HPDE6-E6E7 (cell line): Measurements from ENCODE around the gene NBPF9.
"Not testable (repeated sequence)": the region's sequence is repeated elsewhere in the genome, so short reads cannot be mapped to it uniquely, and the experiment has no call there.

Experiments
- DNase-seq: peaks from one replicate; pipeline ENCODE4 v3.0.0; 2011; ENCODE audit warnings: missing footprints; ENCODE audit errors: extremely low spot score

Gene NBPF9, protein sequence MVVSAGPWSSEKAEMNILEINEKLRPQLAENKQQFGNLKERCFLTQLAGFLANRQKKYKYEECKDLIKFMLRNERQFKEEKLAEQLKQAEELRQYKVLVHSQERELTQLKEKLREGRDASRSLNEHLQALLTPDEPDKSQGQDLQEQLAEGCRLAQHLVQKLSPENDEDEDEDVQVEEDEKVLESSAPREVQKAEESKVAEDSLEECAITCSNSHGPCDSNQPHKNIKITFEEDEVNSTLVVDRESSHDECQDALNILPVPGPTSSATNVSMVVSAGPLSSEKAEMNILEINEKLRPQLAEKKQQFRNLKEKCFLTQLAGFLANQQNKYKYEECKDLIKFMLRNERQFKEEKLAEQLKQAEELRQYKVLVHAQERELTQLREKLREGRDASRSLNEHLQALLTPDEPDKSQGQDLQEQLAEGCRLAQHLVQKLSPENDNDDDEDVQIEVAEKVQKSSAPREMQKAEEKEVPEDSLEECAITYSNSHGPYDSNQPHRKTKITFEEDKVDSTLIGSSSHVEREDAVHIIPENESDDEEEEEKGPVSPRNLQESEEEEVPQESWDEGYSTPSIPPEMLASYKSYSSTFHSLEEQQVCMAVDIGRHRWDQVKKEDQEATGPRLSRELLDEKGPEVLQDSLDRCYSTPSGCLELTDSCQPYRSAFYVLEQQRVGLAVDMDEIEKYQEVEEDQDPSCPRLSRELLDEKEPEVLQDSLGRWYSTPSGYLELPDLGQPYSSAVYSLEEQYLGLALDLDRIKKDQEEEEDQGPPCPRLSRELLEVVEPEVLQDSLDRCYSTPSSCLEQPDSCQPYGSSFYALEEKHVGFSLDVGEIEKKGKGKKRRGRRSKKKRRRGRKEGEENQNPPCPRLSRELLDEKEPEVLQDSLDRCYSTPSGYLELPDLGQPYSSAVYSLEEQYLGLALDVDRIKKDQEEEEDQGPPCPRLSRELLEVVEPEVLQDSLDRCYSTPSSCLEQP (N-terminal part only)

DNA sequence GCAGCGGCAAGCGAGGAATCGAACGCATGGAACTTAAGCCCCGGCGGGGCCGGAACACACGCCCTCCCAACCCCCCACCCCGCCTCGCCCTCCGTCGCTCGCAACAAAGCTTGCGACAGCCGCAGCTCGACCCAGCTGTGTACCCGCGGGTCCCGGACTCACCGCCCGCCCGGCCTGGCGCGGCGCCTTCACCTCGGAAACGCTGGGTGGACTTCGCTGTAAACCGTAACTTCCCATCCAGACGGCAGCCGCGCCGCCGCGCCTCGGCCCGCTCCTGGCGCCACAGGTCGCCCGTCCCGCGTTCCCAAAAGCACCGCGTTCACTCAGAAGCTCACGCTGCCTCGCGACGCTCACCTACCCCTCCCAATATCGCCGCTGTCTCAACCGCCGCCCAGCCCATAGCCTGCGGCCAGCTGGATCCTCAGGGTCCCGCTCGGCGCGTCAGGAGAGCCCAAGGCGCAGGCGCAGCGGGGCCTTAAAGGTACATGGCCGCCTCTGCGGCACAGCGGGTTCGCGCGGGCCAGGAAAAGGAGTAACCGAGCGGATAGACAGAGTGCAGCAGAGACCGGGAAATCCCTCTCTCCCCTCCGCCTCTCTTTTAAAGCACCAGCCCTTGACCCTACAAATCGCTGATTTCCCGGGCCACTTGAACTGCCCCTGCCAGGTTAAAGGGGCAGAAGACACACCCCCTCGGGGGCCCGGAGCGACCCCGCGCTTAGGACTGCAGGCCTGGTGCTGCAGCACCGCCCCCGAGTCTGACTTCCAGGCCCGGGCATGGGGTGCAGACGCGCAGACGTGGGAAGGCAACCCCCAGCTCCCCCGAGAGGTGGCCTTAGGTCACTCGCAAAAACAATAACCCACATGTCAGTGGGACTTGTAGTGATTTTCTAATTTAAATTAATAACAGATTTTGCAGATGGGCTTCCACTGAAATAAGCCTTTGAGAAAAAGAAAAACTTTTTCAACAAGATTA lies at the start of gene NBPF9:
Gene NBPF9 (minus strand): TSS at position 443 of the 973 bp plus-strand sequence. CDS start 21,412 bp downstream, outside the sequence.
- not testable (repeated sequence) for DNase-seq

DNA sequence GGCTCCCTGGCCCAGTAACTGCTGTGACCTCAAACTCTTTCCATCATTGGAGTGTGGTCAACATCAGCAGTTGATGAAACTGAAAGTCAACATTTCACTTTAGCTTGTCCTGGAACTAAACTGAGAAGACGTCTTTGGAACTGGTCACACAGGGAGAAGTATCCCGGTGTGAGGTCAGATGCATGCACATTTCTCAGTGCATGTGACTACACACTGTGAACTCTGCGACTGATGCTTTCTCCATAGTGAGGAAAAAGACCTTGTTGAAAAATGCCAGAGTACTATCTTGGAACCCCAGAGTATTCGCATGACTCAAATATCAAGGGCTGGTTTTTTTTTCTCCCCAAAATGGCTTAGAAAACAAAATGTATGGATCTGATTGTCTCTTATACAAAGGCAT lies 46.6 kb upstream of the NBPF9 start:
- DNase-seq = not testable (repeated sequence)

DNA sequence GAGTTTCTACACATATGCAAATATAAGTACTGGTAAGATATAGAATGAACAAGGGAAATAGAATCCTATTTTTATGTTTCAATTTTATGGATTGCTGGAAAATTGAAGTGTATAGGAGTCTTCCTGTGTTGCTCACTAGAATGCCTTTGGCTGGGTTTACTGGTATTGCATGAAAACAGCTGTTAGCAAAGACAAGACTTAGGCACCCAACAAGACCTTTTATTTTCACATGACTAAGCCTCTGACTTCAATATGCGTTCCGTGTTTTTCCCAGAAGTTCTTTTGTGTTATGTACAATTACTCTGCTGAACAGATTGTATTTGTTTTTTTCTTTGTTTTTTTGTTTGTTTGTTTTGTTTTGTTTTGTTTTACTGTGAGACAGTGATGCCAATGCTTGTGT lies 34.2 kb upstream of the NBPF9 start:
- not testable (repeated sequence) for DNase-seq

DNA sequence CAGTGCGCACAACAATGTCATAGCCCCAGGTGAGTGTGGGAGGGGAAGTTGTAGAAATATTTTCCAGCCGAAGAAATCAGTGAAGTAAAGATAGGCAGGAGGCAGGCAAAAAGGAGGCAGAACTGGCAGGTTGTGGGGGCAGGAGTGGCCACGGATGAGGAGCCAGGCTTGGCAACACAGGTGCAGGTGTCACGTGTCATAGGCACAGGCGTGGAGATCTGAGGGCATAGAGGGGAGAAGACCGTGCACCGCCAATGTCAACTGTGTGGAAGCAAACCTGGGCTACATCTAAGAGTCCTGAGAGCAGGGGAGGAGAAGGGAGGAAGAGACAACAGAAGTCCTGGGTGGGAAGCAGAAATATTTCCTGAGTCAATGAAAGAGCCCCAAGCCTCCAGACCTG lies 27.6 kb upstream of the NBPF9 start:
- DNase-seq = not testable (repeated sequence)

DNA sequence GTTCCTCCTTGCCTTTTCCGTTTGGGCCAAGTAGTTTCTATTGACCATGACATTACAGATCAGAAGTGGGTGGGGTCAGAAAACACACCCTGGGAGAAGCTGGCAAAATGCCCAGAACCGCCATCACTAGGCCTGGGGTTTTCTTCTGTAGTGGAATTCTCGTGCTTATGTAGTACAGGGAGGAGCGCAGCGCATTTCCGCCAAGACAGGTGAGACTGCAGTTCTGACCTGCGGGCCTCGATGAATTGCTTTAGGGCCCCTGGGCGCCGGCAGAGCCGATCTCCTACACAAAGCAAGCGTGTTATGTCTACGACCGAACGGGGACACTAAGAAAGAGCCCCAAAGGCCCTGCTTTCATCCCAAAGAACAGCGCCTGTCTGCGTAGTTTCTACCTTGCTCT lies 25.9 kb upstream of the NBPF9 start:
- DNase-seq = not testable (repeated sequence)

DNA sequence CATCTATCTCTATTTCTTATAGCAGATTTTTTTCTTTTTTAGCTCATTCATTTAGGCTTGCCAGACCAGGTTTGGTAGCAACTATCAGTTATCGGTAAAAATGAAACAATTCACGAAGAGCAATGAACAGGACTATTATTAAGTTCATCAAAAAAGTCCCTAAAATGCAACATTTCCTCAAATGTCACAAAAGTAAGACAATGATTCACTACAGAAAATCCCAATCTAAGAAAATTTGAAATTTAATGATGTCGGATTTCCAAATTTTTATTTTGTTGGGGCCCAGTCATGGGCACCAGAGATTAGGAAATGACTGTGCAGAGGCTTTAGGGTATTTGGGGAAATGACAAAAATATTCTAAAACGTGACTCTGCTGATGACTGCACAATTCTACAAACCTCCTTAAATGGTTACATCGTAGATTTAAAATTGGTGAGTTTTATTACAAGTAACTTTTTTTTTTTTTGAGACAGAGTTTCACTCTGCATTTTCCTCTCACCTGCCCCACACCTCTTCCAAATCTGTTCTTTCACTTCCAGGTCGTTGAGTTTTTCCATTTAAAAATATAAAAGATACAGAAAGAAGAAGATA lies 23.3 kb upstream of the NBPF9 start:
- DNase-seq = not testable (repeated sequence)

DNA sequence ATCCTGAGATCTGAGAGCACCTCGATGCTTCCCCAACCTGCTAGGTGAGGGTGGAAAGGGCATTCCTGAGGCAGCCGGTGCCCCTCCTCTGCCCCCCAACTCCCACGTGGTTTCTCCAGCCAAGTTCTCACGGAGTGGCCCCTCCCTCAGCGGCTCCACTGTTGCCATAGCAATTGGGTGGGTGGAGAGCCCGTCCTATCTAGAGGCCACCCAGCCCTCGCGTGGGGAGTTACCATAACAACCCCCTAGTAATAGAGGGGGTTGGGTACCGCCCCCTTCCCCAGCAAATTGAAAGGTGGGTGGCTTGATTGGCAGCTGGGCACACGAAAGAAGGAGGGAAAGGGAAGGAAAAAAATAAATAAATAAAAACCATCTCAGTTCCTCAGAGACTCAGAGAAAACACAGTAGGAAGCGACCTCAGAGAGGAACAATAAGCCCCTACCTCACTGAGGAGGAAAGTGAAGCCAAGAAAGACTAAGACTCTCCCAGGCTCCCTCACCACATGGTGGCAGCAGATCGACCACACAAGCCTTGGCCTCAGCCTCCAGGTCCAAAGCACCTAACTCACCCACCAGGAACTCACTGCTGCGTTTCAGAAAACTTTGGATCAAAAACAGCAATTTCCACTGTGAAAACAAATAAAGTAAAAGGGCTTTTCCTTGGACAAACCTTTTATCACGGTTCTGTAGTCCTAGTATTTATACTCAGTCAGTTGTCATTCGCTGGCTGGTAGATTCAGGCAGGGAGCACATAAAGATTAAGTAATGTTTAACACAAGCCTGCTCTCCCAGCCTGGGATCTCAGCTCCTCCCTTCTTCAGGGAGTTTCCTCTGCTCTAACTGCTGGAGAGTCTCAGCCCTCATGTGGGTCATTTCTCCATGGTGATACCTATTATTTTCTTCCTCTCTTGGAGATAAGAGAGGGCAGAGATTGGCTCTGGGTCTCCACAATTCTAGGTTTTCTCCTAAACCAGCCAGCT lies 20.9 kb upstream of the NBPF9 start:
- DNase-seq = not testable (repeated sequence)

DNA sequence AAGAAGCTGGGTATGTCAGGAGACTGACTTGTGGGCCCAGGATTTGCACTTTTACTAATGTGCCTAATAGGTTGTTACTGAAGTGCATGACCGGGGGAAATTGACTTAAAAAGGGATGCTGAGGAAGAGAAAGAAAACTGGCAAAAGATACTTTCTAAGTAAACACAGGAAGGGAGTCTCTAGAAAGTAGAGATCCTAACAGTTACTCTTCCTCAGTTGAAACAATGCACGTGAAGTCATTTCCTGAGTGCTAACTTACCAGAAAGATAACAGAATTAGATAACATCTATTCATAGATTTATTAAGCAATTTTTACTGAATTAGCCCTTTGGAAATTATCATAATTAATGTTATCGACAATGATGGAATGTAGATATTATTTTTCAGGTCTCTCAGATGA lies 9.5 kb upstream of the NBPF9 start:
- not testable (repeated sequence) for DNase-seq

DNA sequence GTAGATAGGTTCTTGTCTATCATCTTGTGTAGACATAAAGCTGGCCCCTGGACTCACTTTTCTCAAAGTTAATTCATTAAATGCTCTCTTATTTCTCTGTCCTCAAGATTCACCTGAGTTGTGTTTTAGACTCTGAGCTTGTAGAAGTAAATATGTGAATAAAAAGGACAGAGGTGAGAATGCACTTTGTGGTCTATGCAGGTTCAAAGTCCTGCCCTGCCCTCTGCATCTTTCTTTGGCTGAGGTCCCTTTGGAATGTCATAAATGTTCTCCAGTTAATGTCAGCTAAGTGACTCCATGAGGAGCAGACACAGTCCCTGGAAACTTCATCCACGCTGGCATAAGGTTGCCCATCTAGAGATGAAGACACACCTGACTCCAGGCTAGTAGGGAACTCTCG lies 7.0 kb upstream of the NBPF9 start:
- not testable (repeated sequence) for DNase-seq

DNA sequence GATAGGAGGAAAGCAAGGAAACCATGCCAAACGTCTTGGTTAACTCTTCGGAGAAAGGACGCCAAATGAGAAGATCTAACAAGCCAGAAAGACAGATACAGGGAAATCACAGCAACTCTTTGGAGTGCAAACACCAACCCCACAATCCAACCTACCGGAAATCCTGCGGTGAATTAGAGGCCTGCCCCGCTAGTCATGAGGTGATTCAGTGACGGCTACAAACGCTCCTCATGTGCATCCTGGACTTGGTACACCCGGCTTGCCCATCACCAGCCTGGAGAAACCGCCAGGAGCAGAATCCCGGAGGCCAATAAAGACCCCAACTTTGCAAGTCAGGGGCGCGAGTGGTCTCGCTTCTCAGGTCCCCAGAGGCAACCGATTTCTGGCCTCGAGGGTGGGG lies 777 bp downstream of the NBPF9 start:
- not testable (repeated sequence) for DNase-seq

DNA sequence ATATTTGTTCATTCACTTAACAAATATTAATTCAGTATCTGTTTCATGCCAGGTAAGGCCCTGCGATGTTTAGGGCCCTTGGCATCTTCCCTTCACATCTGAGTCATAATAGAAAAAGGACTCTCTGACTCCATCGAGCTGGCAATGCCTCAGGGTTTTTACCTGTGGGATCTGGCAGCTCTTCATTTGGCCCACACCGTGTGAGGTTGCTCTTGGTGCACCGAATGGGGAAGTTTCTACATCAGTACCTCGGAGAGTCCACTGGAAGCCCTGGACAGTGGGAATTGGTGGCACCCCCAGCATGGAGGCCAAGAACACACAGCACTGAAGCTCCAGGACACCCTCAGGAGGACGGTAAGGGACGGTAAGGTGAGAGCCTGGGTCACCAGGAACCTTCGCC lies 5.1 kb downstream of the NBPF9 start:
- DNase-seq = not testable (repeated sequence)

DNA sequence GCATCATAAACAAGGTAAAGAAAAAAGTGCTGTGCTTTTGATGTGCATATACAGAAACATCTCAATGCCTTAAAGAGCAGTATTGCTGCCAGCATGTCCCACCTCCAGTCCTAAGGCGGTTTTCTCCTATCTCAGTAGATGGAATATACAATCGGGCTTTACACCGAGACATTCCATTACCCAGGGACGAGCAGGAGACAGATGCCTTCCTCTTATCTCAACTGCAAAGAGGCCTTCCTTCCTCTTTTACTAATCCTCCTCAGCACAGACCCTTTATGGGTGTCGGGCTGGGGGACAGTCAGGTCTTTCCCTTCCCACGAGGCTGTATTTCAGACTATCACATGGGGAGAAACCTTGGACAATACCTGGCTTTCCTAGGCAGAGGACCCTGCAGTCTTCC lies 10.2 kb downstream of the NBPF9 start:
- DNase-seq = not testable (repeated sequence)

DNA sequence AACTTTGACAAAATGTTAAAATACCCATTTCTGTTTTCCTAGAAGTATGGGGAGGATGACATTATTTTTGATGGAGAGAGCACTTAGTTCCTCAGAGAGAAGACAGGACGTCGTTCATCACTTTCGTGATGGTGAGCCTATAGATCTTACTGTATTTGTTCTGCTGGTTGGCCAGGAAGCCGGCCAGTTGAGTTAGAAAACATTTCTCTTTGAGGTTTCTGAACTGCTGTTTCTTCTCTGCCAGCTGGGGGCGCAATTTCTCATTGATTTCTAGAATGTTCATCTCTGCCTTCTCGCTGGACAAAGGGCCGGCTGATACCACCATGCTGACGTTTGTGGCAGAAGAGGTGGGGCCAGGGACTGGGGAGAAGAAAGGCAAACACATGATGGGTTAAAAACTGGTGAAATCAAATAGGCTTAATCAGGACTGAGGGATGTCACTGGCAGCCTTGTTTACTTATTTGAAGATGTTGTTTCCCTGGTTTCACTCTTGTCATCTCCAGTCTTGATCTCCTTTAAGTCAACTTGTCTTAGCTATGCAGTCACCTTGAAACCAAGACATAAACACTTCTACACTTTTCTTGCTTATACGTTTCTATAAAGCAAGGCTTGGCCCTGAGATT lies 27.7 kb downstream of the NBPF9 start:
- DNase-seq = not testable (repeated sequence)

DNA sequence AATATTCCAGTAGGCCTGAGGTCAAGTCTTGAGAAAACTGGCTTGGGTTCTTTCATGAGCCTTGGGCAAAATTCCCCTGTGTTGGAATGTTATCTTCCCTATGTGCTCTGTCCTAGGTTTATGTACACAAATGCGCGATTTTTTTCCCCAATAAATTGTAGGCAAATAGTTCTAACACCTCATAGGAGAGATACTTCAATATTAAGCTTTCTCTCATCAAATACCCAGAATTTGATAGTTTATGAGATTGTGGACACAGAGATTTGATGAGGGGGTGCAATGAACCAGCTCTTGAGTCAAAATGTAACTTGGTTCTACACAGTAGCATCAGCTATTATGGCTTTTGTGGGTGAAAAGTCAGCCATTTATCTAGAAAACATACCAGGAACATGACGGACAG lies 38.7 kb downstream of the NBPF9 start:
- not testable (repeated sequence) for DNase-seq

DNA sequence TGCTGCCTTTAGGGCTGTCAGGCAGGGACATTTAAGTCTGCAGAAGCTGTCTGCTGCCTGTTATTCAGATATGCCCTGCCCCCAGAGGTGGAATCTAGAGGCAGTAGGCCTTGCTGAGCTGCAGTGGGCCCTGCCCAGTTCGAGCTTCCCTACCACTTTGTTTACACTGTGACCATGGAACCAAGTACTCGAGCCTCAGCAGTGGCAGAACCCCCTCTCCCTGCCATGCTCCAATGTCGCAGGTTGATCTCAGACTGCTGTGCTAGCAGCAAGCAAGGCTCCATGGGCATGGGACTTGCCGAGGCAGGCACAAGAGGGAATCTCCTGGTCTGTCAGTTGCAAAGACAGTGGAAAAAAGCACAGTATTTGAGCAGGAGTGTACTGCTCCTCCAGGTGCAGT lies 60.3 kb downstream of the NBPF9 start:
- not testable (repeated sequence) for DNase-seq

DNA sequence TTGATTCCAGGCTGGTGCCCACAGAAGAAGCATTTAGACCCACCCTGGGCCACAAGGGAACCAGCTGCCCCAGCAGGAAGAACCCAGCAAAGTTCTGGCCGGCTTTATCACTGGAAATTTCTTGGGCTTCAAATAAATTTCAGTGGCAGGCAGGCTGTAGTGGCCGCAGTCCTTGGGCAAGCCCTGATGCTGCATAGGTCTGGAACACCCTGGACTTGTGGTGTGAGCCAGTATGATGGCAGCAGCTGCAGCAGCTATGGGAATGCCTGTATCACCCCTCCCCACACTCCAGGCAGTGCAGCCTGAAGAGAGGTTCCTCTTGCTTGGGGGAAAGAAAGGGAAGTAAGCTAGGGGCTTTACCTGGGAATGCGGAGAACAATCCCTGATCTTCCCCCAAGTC lies 69.4 kb downstream of the NBPF9 start:
- DNase-seq = not testable (repeated sequence)

DNA sequence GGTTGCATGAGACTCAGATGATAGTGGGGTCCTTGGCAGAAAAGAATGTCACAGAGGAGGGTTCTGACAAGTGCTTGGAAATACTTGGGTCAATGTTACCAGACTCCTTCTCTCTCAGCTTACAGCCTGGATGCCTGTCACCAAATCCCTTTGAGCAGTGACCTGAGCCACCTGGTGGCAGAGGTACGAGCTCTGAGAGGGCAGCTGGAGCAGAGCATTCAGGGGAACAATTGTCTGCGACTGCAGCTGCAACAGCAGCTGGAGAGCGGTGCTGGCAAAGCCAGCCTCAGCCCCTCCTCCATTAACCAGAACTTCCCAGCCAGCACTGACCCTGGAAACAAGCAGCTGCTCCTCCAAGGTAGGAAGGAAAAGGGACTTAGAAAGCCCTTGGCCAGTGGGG lies 79.0 kb downstream of the NBPF9 start:
- not testable (repeated sequence) for DNase-seq

DNA sequence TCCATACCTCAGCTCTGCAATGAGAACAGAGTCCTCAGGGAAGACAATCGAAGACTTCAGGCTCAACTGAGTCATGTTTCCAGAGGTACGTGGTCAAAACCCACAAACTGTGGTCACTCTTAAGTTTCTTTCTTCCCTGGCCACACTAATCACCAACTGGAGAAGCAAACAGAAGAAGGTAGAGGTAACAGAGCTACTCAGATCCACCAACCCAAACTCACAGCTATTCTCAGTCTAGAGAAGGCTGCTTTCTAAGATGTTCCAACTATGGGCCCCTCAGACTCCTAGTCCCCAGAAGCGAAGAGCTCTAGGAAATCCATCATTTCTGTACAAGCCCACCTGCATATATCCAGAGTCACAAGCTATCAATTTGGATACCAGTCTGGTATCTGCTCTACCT lies 84.8 kb downstream of the NBPF9 start:
- not testable (repeated sequence) for DNase-seq

DNA sequence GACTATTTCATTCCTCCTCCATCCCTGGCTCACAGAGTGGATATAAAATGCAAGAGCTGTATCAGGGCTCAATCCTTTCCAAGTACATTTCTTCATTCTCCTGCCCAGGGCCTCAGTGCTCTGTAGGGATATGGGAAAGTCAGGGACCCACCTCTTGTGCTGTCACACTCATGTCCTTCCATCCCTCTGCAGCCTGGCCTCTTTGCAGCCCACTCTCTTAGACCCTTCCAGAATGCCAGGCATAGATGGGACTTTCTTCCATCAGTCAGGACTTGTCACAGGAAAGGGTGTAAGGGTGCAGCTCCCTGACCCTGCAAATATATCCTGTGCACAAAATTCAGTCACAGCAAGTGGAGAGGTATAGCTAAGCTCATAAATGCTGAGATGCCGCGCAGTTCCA lies 86.7 kb downstream of the NBPF9 start:
- not testable (repeated sequence) for DNase-seq
